Duodenal mucosa (tissue), 2 donors: Measurements from ENCODE around the gene ATP8B3.
A peak's percentile ranks its signal among the peaks of the same experiment; 100 is the strongest.

Experiments used
- H3K27ac ChIP-seq: one replicate; pipeline ENCODE4 v1.7.0; 2013; ENCODE audit warnings: low read depth, low read length
- H3K27me3 ChIP-seq, 2 donors: one replicate each; pipeline ENCODE4 v1.7.0; 2013; ENCODE audit warnings: low read length in 2 of 2, control low read depth in 1 of 2; ENCODE audit not compliant: insufficient read depth in 2 of 2, control insufficient read depth in 1 of 2
- H3K36me3 ChIP-seq, 2 donors: one replicate each; pipeline ENCODE4 v1.7.0; 2013; ENCODE audit warnings: low read length in 2 of 2, control low read depth in 1 of 2; ENCODE audit not compliant: insufficient read depth in 2 of 2, control insufficient read depth in 1 of 2
- H3K4me1 ChIP-seq, 2 donors: one replicate each; pipeline ENCODE4 v1.7.0; 2013; ENCODE audit warnings: low read length in 2 of 2, control low read depth in 1 of 2; ENCODE audit not compliant: insufficient read depth in 2 of 2, control insufficient read depth in 1 of 2
- H3K4me3 ChIP-seq, 2 donors: one replicate each; pipeline ENCODE4 v1.7.0; 2013; ENCODE audit warnings: low read length in 2 of 2, low read depth in 1 of 2
- H3K9ac ChIP-seq, 2 donors: one replicate each; pipeline ENCODE4 v1.7.0; 2013; ENCODE audit warnings: low read length in 2 of 2, low read depth in 1 of 2
- H3K9me3 ChIP-seq, 2 donors: one replicate each; pipeline ENCODE4 v1.7.0; 2013; ENCODE audit warnings: low read length in 2 of 2, control low read depth in 1 of 2; ENCODE audit not compliant: control insufficient read depth in 1 of 2

The ATP8B3 gene

DNA sequence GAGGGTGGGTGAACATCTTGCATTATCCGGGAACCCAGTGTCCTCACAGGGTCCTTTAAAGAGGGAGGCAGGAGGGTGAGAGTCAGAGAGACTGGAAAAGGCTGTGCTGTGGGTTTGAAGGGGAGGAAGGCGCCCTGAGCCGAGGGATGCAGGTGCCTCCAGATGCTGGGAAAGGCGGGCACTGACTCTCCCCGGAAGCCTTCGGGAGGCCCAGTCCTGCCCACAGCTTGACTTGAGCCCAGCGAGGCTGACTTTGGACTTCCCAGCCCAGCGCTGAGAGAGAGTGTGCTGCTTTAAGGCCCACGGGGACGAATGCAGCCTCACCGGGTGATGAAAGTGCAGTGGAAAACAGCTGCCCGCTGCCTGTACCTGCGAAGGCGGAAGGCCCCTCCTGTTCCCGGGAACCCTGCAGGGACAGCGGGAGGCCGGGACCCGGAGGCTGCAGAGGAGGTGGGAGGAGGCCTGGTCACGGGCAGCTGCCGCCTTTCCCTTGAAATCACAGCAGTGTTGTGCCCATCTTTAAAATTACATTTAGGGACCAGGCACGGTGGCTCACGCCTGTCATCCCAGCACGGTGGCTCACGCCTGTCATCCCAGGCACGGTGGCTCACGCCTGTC is 20.1 kb upstream of the ATP8B3 start:
- H3K36me3 ChIP-seq = peaks cover 3 to 28% of the 10 kb centered on the region in 2 donors
- H3K4me3 ChIP-seq = no peak overlapping the region
- H3K4me1 ChIP-seq = no peaks in the 10 kb centered on the region
- no peaks in the 10 kb centered on the region for H3K27me3 ChIP-seq
- H3K9me3 ChIP-seq = no peaks in the 10 kb centered on the region
- no peak overlapping the region for H3K9ac ChIP-seq
- no peak overlapping the region for H3K27ac ChIP-seq

DNA sequence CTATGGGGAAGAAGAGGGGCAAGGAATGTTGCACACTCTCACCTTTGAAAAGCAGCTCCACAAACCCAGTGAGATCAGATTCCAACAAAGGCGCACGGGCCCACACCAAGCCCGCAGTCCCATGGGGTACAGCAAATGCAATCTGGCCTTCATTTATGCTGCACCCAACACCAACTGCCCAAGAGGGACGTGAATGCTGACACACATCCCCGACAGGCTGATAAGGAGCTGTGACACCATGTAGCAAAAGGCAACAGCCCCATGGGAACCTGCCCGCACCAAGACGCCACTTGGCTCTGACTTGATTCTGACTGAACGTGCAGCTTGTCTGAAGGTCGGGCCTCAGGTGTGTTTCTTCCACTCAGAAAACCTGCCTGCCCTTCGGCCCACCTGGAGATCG is 18.9 kb upstream of the ATP8B3 start:
- H3K36me3 ChIP-seq = peaks cover 3 to 28% of the 10 kb centered on the region in 2 donors
- peaks cover 5 to 6% of the 10 kb centered on the region in 2 donors for H3K4me1 ChIP-seq
- H3K27me3 ChIP-seq = no peaks in the 10 kb centered on the region
- H3K9me3 ChIP-seq = no peaks in the 10 kb centered on the region
- no peak overlapping the region for H3K4me3 ChIP-seq
- H3K9ac ChIP-seq = no peak overlapping the region
- H3K27ac ChIP-seq = no peak overlapping the region

DNA sequence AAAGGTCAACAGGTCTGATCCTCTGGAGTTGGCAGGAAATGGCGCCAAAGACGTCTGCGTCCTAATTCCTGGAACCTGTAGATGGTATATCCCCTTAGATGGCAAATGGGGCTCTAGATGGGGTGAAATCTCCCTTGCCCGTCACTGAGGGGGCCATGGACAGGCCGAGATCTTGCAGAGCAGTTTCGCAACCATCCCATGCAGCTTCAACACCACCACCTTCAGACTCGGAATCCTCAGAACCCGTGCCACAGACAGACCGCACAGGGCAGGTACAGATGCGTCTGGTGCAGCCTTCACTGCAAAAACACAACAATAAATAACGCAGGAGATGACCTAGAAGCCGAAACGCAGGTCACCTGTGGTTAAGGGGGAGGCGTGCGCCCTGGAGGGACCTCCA is 18.5 kb upstream of the ATP8B3 start:
- Histone ChIP-seq H3K9ac (no peak overlapping the region), H3K9me3 (no peaks in the 10 kb centered on the region), H3K4me3 (no peak overlapping the region), H3K27ac (no peak overlapping the region), H3K4me1 (peaks cover 5 to 6% of the 10 kb centered on the region in 2 donors), H3K27me3 (no peaks in the 10 kb centered on the region), H3K36me3 (peaks cover 3 to 28% of the 10 kb centered on the region in 2 donors)

DNA sequence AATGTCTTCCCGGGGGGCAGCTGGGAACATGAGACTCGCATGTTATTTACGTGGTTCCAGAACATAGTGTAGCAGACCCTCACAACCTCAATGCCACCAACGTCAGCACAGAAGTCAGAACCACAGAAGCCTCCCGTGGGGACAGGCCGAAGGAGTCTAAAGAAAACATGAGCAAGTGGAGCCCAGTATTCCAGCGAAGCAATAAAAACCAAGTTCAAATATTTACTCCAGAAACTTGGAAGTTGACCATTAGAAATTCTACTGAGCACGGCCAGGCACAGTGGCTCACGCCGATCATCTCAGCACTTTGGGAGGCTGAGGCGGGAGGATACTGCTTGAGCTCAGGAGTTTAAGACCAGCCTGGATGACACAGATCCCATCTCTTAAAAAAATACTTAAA is 17.9 kb upstream of the ATP8B3 start:
- H3K9me3 ChIP-seq = no peaks in the 10 kb centered on the region
- no peaks in the 10 kb centered on the region for H3K27me3 ChIP-seq
- H3K4me1 ChIP-seq = peaks cover 5 to 6% of the 10 kb centered on the region in 2 donors
- H3K36me3 ChIP-seq = peaks cover 3 to 28% of the 10 kb centered on the region in 2 donors
- no peak overlapping the region for H3K4me3 ChIP-seq
- no peak overlapping the region for H3K27ac ChIP-seq
- H3K9ac ChIP-seq = no peak overlapping the region

DNA sequence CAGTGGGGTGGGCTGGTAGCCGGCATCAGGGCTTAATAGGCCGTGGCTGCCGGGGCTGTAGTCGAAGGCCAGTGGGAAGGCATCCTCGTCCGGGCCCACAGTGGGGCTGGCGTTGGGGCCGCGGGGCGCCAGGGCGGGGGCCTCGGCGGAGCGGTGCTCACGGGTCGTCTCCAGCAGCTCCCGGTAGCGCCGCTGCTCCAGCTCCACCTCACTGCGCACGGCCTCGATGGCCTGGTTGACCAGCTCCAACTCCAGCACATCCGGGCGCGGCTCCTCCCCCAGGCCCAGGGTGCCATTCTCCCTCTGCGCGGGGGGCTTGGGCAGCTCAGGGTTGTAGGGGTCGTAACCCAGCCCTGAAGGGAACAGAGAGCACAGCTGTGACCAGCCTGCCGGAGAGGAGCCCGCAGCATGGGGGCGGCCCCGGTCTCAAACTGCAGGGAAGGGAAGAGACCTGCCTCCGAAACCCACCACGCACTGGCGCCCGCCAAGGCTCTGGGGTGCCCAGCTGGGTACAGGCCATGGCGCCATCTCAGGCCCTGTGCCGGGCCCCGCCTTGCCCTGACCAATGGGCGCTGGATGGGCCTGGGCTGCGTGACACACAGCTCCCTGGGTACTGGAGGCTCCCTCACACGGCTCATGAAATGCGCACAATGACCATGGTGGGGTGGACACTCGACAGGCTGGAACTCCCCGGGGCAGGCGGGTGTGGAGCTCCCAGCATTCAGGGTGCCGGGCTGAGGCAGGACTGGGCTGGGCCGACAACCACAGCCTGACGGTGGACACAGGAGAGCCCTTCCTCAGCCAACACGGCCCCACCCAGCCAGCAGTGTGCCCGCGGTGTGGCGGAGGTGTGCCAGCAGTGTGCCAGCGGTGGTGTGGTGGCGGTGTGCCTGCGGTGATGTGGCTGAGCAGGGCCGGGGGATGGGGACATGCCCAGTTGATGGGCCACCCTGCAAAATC is 16.5 kb upstream of the ATP8B3 start:
- Histone ChIP-seq H3K36me3 (peaks cover 6 to 27% of the 10 kb centered on the region in 2 donors), H3K27ac (no peak overlapping the region), H3K27me3 (no peaks in the 10 kb centered on the region), H3K4me1 (peaks cover 5 to 6% of the 10 kb centered on the region in 2 donors), H3K9ac (no peak overlapping the region), H3K9me3 (no peaks in the 10 kb centered on the region), H3K4me3 (no peak overlapping the region)

DNA sequence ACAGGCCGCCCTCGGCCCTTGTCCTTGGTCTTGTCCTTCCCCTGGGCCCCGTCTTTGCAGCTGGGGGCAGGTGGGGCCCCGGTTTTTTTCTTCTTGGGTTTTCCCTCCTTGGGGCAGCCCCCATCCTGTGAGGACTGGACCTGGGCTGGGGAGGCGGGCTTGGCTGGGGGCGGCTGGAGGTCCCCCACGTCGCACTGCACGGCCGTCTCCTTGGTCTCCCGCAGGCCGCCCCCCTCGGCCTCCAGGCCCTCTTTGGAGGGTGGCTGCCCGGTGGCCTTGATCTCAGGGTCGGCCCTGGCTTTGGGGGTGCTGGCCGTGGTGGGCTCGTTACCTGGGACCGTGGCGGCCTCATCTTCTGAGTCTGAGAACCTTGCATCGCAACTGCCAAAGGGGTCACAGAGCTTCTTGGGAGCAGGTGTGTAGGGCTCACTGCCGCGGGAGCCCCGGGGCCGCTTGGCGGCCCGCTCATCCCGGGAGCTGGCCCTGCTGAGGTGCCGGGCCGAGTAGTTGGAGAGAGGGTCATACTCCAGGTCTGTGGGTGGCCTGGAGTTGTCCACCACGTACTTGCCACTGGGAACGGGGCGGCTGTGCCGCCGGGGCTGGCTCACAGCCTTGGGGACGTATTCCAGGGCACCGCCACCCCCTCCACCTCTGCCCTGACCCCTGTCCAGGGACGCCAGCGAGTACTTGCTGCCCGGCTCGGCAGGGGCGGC is 15.6 kb upstream of the ATP8B3 start:
- no peak overlapping the region for H3K4me3 ChIP-seq
- peaks cover 13 to 35% of the 10 kb centered on the region in 2 donors for H3K36me3 ChIP-seq
- H3K9ac ChIP-seq = no peak overlapping the region
- H3K27me3 ChIP-seq = no peaks in the 10 kb centered on the region
- no peak overlapping the region for H3K27ac ChIP-seq
- no peaks in the 10 kb centered on the region for H3K9me3 ChIP-seq
- H3K4me1 ChIP-seq = peaks cover 5 to 6% of the 10 kb centered on the region in 2 donors

DNA sequence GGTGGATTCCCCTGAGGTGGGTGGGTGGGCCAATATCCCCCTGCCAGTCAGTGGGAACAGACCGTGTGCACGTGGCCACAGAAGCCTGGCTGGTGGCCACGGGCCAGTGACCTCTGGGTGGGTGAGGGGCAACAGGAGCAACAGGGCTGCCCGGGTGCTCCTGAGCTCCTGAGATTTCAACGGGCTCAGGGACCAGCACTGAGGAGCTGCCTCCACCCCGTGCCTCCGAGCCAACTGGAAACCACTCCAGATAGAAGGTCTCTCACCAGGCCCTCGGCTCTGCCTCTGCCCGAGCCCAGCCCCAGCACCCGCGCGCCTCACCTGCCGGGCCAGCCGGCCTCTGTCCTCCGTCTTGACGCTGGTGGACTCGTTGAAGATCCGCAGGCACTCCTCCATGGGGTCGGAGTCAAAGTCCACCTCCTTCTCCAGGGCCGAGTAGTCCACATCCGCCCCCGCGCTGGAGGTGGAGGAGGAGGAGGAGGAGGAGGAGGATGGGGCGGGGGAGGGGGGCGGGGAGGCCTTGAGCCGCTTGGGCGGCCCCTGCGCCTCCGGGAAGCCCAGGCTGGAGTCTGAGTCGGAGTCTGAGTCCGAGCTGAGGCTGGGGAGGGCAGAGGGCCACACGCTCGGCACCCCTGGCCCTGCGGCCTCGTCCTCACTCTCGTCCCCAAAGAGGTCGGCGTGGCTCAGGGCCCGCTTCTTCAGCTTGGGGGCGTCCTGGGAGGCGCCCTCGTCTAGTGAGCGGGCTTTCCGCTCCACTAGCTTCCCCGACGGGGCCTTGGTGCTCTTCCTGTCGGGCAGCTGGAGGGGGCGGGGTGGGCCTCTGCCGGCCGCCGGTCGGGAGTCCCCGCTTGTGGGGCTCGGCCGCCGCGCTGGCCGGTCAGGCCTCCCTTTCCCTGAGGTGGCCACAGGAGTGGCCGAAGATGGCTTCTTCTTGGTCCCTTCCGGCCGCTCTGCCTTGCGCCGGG is 14.8 kb upstream of the ATP8B3 start:
- Histone ChIP-seq H3K4me1 (peaks cover 5 to 6% of the 10 kb centered on the region in 2 donors), H3K27me3 (no peaks in the 10 kb centered on the region), H3K4me3 (no peak overlapping the region), H3K36me3 (peaks cover 18 to 43% of the 10 kb centered on the region in 2 donors), H3K27ac (peak overlapping the region; percentile 25), H3K9me3 (no peaks in the 10 kb centered on the region), H3K9ac (no peak overlapping the region)

DNA sequence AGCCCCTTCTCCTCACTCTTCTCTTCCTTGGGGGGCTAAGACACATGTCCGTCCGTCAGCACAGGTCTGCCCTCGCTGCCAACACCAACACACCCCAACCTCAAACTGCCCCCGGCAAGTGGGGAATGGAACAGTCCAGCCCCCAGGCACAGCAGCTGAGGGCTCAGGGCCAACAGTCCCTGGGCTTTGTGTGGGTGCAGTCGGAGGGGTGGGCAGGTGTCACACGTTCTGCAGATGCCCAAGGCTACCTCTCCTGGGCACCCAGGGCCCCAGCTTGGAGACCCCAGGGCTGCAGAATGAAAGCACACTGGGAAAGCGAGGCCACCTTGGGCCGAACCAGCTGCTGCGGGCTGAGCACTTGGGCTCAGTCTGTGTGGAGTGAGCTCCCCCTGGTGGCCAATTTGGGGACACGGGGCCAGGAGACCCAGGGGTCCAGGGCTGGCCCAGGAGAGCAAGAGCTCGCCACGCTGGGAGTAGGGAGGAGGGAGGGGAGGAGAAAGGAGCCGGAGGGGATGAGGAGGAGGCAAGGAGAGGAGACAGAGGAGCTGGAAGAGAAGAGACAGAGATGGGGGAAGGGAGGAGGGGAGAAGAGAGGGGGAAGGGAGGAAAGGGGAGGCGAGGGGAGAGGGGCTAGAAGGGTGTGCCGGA is 14.0 kb upstream of the ATP8B3 start:
- Histone ChIP-seq H3K4me1 (peaks cover 5 to 6% of the 10 kb centered on the region in 2 donors), H3K9me3 (no peaks in the 10 kb centered on the region), H3K4me3 (no peak overlapping the region), H3K27ac (peak overlapping the region; percentile 25), H3K36me3 (peaks cover 18 to 50% of the 10 kb centered on the region in 2 donors), H3K9ac (no peak overlapping the region), H3K27me3 (no peaks in the 10 kb centered on the region)

DNA sequence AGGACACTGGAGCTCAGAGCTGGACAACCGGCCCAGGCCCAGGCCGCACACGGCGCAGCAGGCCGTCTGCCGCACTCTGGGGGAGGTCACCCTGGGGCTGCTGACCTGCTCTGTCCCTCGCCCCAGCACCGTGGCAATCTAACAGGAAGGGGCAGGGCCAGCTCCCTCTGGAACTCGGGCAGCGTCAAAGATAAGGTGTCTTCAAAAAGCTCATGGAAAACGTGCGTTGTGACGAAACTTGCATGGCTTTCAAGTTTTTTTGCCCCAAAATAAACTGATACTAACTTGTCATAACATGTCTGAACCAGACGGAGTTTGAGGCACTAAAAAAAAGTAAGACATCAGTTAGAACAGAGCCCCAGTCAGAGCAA is 12.2 kb upstream of the ATP8B3 start:
- Histone ChIP-seq H3K9ac (no peak overlapping the region), H3K9me3 (no peaks in the 10 kb centered on the region), H3K4me1 (peaks cover 5 to 6% of the 10 kb centered on the region in 2 donors), H3K4me3 (no peak overlapping the region), H3K27me3 (no peaks in the 10 kb centered on the region), H3K36me3 (peaks cover 15 to 51% of the 10 kb centered on the region in 2 donors), H3K27ac (no peak overlapping the region)
